GM23338 (cell line): Measurements from ENCODE around the gene TNFSF12.

Experiments
- POLR2AphosphoS5 ChIP-seq: IDR thresholded peaks from 2 replicates; pipeline ENCODE4 v1.6.1; 2016; ENCODE audit warnings: antibody characterized with exemption, low read depth
- TF ChIP-seq, protein P1 (sequence below), 2 experiments: fragments of 200-600 bp in 1 of 2; sonication (generic) in 1 of 2; conservative IDR thresholded peaks; 2 replicates each; pipeline versions ENCODE4 v1.5.1 to v1.6.1; 2016 to 2017; ENCODE audit warnings: antibody characterized with exemption in 2 of 2, low read depth in 2 of 2, mild to moderate bottlenecking in 2 of 2, moderate library complexity in 1 of 2

DNA sequence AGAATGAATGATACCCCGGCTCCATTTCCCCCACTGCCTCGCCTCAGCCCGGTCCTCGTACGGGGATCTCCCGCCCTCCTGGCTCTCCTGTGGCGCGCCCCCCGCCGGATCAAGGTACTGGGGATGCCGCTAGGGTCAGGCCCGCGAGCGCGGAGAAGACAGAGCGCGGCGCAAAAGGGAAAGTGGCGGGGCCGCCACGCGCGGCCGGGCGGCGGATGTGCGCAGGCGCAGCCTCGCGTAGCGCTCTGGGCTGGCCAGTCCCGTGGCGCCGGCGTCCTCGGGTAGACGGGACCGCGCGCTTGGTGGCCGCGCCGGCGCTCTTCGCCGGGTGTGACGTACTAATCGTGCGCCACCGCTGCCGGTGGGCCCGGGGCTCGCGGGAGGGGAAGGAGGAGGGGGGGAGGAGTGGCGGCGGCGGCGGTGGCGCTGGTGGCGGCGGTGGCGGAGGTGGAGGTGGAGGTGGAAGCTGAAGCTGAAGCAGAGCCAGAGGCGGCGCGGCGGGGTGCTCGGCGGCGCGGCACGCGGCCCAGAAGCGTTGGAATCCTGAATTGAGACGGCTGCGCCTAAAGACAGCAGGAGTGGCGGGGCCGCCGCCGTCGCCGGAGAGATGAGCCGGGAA is 12.8 kb downstream of the TNFSF12 start, which contains the start of gene SENP3:
- TF ChIP-seq, protein P1, sequence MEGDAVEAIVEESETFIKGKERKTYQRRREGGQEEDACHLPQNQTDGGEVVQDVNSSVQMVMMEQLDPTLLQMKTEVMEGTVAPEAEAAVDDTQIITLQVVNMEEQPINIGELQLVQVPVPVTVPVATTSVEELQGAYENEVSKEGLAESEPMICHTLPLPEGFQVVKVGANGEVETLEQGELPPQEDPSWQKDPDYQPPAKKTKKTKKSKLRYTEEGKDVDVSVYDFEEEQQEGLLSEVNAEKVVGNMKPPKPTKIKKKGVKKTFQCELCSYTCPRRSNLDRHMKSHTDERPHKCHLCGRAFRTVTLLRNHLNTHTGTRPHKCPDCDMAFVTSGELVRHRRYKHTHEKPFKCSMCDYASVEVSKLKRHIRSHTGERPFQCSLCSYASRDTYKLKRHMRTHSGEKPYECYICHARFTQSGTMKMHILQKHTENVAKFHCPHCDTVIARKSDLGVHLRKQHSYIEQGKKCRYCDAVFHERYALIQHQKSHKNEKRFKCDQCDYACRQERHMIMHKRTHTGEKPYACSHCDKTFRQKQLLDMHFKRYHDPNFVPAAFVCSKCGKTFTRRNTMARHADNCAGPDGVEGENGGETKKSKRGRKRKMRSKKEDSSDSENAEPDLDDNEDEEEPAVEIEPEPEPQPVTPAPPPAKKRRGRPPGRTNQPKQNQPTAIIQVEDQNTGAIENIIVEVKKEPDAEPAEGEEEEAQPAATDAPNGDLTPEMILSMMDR (conservative IDR thresholded peaks at IDR 0.05; ENCODE audit: low read depth in 2 of 2): no peak
- TF ChIP-seq POLR2AphosphoS5: peak; percentile 71
